Liver (tissue), 9 donors: ENCODE measurements around the gene IGF2BP1. TPM values are rescaled to one million over a fixed set of nuclear protein-coding genes. Genes with fewer than 3 reads are reported as not detected.

Source experiments
- DNase-seq: peaks from one replicate; pipeline ENCODE4 v3.0.0-alpha.2; 2017; ENCODE audit warnings: low spot score
- H3K27ac ChIP-seq, 2 donors: one replicate each; pipeline ENCODE4 v1.7.0; 2013; ENCODE audit warnings: inconsistent platforms in 2 of 2, low read length in 2 of 2, control low read depth in 1 of 2, low read depth in 1 of 2, mild to moderate bottlenecking in 1 of 2
- H3K27me3 ChIP-seq, 4 donors: one replicate each; pipeline versions ENCODE4 v1.6.1 to v1.7.0; 2013; ENCODE audit warnings: low read length in 3 of 4, inconsistent platforms in 1 of 4, mild to moderate bottlenecking in 1 of 4, moderate library complexity in 1 of 4; ENCODE audit not compliant: control insufficient read depth in 4 of 4, insufficient read depth in 4 of 4
- H3K36me3 ChIP-seq, 4 donors: one replicate each; pipeline versions ENCODE4 v1.6.1 to v1.7.0; 2013; ENCODE audit warnings: low read length in 3 of 4, mild to moderate bottlenecking in 3 of 4, low read depth in 1 of 4, moderate library complexity in 1 of 4; ENCODE audit not compliant: control insufficient read depth in 4 of 4, insufficient read depth in 3 of 4
- H3K4me1 ChIP-seq, 4 donors: one replicate each; pipeline versions ENCODE4 v1.6.1 to v1.7.0; 2013; ENCODE audit warnings: low read length in 3 of 4, mild to moderate bottlenecking in 3 of 4, moderate library complexity in 1 of 4; ENCODE audit not compliant: control insufficient read depth in 4 of 4, insufficient read depth in 4 of 4
- H3K4me3 ChIP-seq, 3 donors: one replicate each; pipeline versions ENCODE4 v1.6.1 to v1.7.0; 2013; ENCODE audit warnings: low read length in 3 of 3, control low read depth in 1 of 3, low read depth in 1 of 3, mild to moderate bottlenecking in 1 of 3
- H3K9ac ChIP-seq, 2 donors: one replicate each; pipeline ENCODE4 v1.7.0; 2013; ENCODE audit warnings: low read length in 2 of 2, mild to moderate bottlenecking in 2 of 2, moderate library complexity in 2 of 2, control low read depth in 1 of 2, low read depth in 1 of 2
- H3K9me3 ChIP-seq, 4 donors: one replicate each; pipeline versions ENCODE4 v1.6.1 to v1.7.0; 2013; ENCODE audit warnings: low read length in 3 of 4; ENCODE audit not compliant: control insufficient read depth in 4 of 4
- EGR1 ChIP-seq, 2 donors: IDR thresholded peaks; 2 replicates each; pipeline ENCODE4 v1.6.1; 2016 to 2018; ENCODE audit warnings: antibody characterized with exemption in 2 of 2, low read depth in 2 of 2
- FOXA1 ChIP-seq: IDR thresholded peaks from 2 replicates; pipeline ENCODE4 v1.6.1; 2016; ENCODE audit warnings: antibody characterized with exemption
- FOXA2 ChIP-seq: IDR thresholded peaks from 2 replicates; pipeline ENCODE4 v1.6.1; 2016; ENCODE audit warnings: antibody characterized with exemption
- GABPA ChIP-seq, 2 donors: IDR thresholded peaks in 1 of 2; conservative IDR thresholded peaks in 1 of 2; 2 replicates each; pipeline ENCODE4 v1.6.1; 2016; ENCODE audit warnings: antibody characterized with exemption in 2 of 2, mild to moderate bottlenecking in 1 of 2, moderate library complexity in 1 of 2
- HNF4A ChIP-seq, 2 donors: conservative IDR thresholded peaks; 2 replicates each; pipeline ENCODE4 v1.6.1; 2016; ENCODE audit warnings: antibody characterized with exemption in 2 of 2, mild to moderate bottlenecking in 2 of 2
- HNF4G ChIP-seq: IDR thresholded peaks from 2 replicates; pipeline ENCODE4 v1.6.1; 2016; ENCODE audit warnings: antibody characterized with exemption
- JUND ChIP-seq, 2 donors: IDR thresholded peaks; 2 replicates each; pipeline ENCODE4 v1.6.1; 2016; ENCODE audit warnings: antibody characterized with exemption in 2 of 2
- NR2F2 ChIP-seq: IDR thresholded peaks from 2 replicates; pipeline ENCODE4 v1.6.1; 2016; ENCODE audit warnings: antibody characterized with exemption
- RAD21 ChIP-seq, 2 donors: IDR thresholded peaks; 2 replicates each; pipeline ENCODE4 v1.6.1; 2016; ENCODE audit warnings: antibody characterized with exemption in 2 of 2, mild to moderate bottlenecking in 2 of 2
- RXRA ChIP-seq, 2 donors: IDR thresholded peaks; 2 replicates each; pipeline ENCODE4 v1.6.1; 2017 to 2018; ENCODE audit warnings: antibody characterized with exemption in 2 of 2, mild to moderate bottlenecking in 1 of 2
- SP1 ChIP-seq: IDR thresholded peaks from 2 replicates; pipeline ENCODE4 v1.6.1; 2018; ENCODE audit warnings: antibody characterized with exemption, mild to moderate bottlenecking
- TAF1 ChIP-seq: conservative IDR thresholded peaks from 2 replicates; pipeline ENCODE4 v1.6.1; 2016; ENCODE audit warnings: antibody characterized with exemption, mild to moderate bottlenecking
- WGBS: extraction: QIAGEN DNeasy Blood & Tissue Kit; methylation state at CpG from one replicate; pipeline ENCODE4 v1.1.7; 2013; 5-methylcytosine and 5-hydroxymethylcytosine counted together
- polyA plus RNA-seq, 2 donors: library from polyadenylated mRNA; stranded (reverse) in 1 of 2; unstranded in 1 of 2; fragments of 200-250 nt in 1 of 2; fragments of >200 nt in 1 of 2; fragmentation: Nextera tagmentation in 1 of 2; extraction: Ambion mirVana in 1 of 2; gene quantifications; one replicate each; pipeline versions ENCODE4 v1.2.1 to v1.2.3, GENCODE V29; 2013 to 2015
- total RNA-seq, 2 donors: library from RNA; depleted of rRNA; stranded (reverse); fragments of >200 nt; gene quantifications; one replicate each; pipeline ENCODE4 v1.2.3, GENCODE V29; 2014
- TF ChIP-seq, protein P1 (sequence below): IDR thresholded peaks from 2 replicates; pipeline ENCODE4 v1.6.1; 2016; ENCODE audit warnings: antibody characterized with exemption
- TF ChIP-seq, protein P2 (sequence below): fragments of 150-350 bp; IDR thresholded peaks from 2 replicates; pipeline ENCODE4 v1.5.1; 2017; ENCODE audit warnings: improper control_type of control experiment, low read depth, low read length; ENCODE audit not compliant: missing input control
- TF ChIP-seq, protein P3 (sequence below): IDR thresholded peaks from 2 replicates; pipeline ENCODE4 v1.6.1; 2016; ENCODE audit warnings: antibody characterized with exemption
- TF ChIP-seq, protein P4 (sequence below): IDR thresholded peaks from 2 replicates; pipeline ENCODE4 v1.6.1; 2016; ENCODE audit warnings: antibody characterized with exemption, mild to moderate bottlenecking
- donor health status: healthy.
- donor health status: healthy.
- donor health status: healthy.
- donor health status: healthy.
- donor health status: healthy.

IGF2BP1 gene
- total and polyA plus RNA-seq, 4 donors = 22.6 TPM; not detected in 3

DNA sequence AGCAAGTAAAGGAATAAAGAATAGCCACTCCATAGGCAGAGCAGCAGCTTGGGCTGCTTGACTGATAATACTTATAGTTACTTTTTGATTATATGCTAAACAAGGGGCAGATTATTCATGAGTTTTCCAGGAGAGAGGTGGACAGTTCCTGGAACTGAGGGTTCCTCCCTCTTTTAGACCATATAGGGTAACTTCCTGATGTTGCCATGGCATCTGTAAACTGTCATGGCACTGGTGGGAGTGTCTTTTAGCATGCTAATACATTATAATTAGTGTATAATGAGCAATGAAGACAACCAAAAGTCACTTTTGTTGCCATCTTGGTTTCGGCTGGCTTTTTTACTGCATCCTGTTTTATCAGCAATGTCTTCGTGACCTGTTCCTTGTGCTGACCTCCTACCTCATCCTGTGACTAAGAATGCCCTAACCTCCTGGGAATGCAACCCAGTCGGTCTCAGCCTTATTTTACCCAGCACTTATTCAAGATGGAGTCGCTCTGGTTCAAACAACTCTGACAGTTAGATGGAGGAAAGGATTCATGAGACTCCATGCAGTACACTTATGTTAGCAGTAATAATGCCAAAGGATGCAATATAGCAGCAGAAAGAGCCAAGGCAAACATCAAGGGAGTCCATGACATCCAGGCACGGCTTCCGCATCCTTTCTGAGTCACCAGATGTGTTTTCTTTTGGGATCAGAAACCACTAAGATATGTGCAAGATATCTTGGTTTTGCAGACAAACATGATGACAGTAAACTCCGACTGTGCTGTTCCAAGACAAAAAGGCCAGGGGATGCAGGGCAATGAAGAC lies 79.6 kb downstream of the IGF2BP1 start:
- H3K4me3 ChIP-seq = no peak overlapping the region
- H3K9me3 ChIP-seq = no peaks in the 10 kb centered on the region
- no peak for DNase-seq
- H3K27ac ChIP-seq = no peak overlapping the region
- no peaks in the 10 kb centered on the region for H3K36me3 ChIP-seq
- no peak overlapping the region for H3K9ac ChIP-seq
- H3K4me1 ChIP-seq = peaks cover 0 to 6% (median 0%) of the 10 kb centered on the region in 4 donors
- TF ChIP-seq, protein P1, sequence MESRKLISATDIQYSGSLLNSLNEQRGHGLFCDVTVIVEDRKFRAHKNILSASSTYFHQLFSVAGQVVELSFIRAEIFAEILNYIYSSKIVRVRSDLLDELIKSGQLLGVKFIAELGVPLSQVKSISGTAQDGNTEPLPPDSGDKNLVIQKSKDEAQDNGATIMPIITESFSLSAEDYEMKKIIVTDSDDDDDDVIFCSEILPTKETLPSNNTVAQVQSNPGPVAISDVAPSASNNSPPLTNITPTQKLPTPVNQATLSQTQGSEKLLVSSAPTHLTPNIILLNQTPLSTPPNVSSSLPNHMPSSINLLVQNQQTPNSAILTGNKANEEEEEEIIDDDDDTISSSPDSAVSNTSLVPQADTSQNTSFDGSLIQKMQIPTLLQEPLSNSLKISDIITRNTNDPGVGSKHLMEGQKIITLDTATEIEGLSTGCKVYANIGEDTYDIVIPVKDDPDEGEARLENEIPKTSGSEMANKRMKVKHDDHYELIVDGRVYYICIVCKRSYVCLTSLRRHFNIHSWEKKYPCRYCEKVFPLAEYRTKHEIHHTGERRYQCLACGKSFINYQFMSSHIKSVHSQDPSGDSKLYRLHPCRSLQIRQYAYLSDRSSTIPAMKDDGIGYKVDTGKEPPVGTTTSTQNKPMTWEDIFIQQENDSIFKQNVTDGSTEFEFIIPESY = no peak
- TF ChIP-seq TAF1 (no peak), FOXA2 (no peak), RAD21 (IDR thresholded peaks at IDR 0.05) (no peak), JUND (IDR thresholded peaks at IDR 0.05) (no peak), EGR1 (IDR thresholded peaks at IDR 0.05; ENCODE audit: low read depth in 2 of 2) (no peak), NR2F2 (no peak), HNF4G (no peak), FOXA1 (no peak), SP1 (no peak), HNF4A (conservative IDR thresholded peaks at IDR 0.05) (no peak), RXRA (IDR thresholded peaks at IDR 0.05) (no peak), GABPA (IDR thresholded peaks at IDR 0.05 in 1 of 2, conservative IDR thresholded peaks at IDR 0.05 in 1 of 2) (no peak)
- TF ChIP-seq, protein P2, sequence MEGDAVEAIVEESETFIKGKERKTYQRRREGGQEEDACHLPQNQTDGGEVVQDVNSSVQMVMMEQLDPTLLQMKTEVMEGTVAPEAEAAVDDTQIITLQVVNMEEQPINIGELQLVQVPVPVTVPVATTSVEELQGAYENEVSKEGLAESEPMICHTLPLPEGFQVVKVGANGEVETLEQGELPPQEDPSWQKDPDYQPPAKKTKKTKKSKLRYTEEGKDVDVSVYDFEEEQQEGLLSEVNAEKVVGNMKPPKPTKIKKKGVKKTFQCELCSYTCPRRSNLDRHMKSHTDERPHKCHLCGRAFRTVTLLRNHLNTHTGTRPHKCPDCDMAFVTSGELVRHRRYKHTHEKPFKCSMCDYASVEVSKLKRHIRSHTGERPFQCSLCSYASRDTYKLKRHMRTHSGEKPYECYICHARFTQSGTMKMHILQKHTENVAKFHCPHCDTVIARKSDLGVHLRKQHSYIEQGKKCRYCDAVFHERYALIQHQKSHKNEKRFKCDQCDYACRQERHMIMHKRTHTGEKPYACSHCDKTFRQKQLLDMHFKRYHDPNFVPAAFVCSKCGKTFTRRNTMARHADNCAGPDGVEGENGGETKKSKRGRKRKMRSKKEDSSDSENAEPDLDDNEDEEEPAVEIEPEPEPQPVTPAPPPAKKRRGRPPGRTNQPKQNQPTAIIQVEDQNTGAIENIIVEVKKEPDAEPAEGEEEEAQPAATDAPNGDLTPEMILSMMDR = no peak
- TF ChIP-seq, protein P3, sequence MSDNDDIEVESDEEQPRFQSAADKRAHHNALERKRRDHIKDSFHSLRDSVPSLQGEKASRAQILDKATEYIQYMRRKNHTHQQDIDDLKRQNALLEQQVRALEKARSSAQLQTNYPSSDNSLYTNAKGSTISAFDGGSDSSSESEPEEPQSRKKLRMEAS = no peak
- TF ChIP-seq, protein P4, sequence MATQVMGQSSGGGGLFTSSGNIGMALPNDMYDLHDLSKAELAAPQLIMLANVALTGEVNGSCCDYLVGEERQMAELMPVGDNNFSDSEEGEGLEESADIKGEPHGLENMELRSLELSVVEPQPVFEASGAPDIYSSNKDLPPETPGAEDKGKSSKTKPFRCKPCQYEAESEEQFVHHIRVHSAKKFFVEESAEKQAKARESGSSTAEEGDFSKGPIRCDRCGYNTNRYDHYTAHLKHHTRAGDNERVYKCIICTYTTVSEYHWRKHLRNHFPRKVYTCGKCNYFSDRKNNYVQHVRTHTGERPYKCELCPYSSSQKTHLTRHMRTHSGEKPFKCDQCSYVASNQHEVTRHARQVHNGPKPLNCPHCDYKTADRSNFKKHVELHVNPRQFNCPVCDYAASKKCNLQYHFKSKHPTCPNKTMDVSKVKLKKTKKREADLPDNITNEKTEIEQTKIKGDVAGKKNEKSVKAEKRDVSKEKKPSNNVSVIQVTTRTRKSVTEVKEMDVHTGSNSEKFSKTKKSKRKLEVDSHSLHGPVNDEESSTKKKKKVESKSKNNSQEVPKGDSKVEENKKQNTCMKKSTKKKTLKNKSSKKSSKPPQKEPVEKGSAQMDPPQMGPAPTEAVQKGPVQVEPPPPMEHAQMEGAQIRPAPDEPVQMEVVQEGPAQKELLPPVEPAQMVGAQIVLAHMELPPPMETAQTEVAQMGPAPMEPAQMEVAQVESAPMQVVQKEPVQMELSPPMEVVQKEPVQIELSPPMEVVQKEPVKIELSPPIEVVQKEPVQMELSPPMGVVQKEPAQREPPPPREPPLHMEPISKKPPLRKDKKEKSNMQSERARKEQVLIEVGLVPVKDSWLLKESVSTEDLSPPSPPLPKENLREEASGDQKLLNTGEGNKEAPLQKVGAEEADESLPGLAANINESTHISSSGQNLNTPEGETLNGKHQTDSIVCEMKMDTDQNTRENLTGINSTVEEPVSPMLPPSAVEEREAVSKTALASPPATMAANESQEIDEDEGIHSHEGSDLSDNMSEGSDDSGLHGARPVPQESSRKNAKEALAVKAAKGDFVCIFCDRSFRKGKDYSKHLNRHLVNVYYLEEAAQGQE = no peak
- H3K27me3 ChIP-seq = no peaks in the 10 kb centered on the region
- 83% methylated on average over 7 of the region's 7 CpGs for WGBS
